Keratinocyte (primary cell): ENCODE data around the gene CYP17A1. TPM values are rescaled to one million over a fixed set of nuclear protein-coding genes. Genes with fewer than 3 reads are reported as not detected.

Source experiments
- DNase-seq: peaks from one replicate; pipeline ENCODE4 v3.0.0-alpha.2; 2011; ENCODE audit warnings: low read depth, missing footprints, low spot score
- FAIRE-seq: peaks from 2 replicates; lab custom pipeline; 2011; peaks lifted over from hg19 to GRCh38; lab: Jason Lieb, UNC
- H2AFZ ChIP-seq: 2 replicates; pipeline ENCODE4 v1.6.0; 2012; ENCODE audit warnings: low read length, control low read depth, inconsistent platforms; ENCODE audit not compliant: control insufficient read depth
- H3K27ac ChIP-seq: 2 replicates; pipeline ENCODE4 v1.5.1; 2011; ENCODE audit warnings: low read length; ENCODE audit not compliant: control insufficient read depth, insufficient read depth
- H3K27me3 ChIP-seq: 3 replicates; pipeline ENCODE4 v1.6.0; 2011; ENCODE audit warnings: low read length; ENCODE audit not compliant: control insufficient read depth, insufficient read depth; ENCODE audit errors: extremely low read depth
- H3K36me3 ChIP-seq, 2 experiments: 2 replicates in 1 of 2; 3 replicates in 1 of 2; pipeline ENCODE4 v1.5.1; 2011; ENCODE audit warnings: low read length in 2 of 2, mild to moderate bottlenecking in 1 of 2; ENCODE audit not compliant: control insufficient read depth in 2 of 2, insufficient read depth in 2 of 2; ENCODE audit errors: extremely low read depth in 1 of 2
- H3K4me1 ChIP-seq: 3 replicates; pipeline ENCODE4 v1.5.1; 2011; ENCODE audit warnings: low read length; ENCODE audit not compliant: control insufficient read depth, insufficient read depth; ENCODE audit errors: extremely low read depth
- H3K4me2 ChIP-seq: 3 replicates; pipeline ENCODE4 v1.6.0; 2011; ENCODE audit warnings: low read depth, low read length; ENCODE audit not compliant: control insufficient read depth, insufficient read depth; ENCODE audit errors: extremely low read depth
- H3K4me3 ChIP-seq, 3 experiments: fragments of 200-600 bp in 1 of 3; sonication (generic) in 1 of 3; 2 replicates in 2 of 3; 3 replicates in 1 of 3; pipeline ENCODE4 v1.5.1; 2011 to 2016; ENCODE audit warnings: low read length in 3 of 3, mild to moderate bottlenecking in 3 of 3, control low read depth in 2 of 3, inconsistent platforms in 1 of 3, low read depth in 1 of 3, mixed read lengths in 1 of 3, mixed run types in 1 of 3, moderate library complexity in 1 of 3; ENCODE audit not compliant: control insufficient read depth in 2 of 3, insufficient read depth in 2 of 3; ENCODE audit errors: extremely low read depth in 1 of 3
- H3K79me2 ChIP-seq: 2 replicates; pipeline ENCODE4 v1.6.0; 2012; ENCODE audit warnings: low read length; ENCODE audit not compliant: control insufficient read depth, insufficient read depth
- H3K9ac ChIP-seq: 3 replicates; pipeline ENCODE4 v1.6.0; 2011; ENCODE audit warnings: low read length; ENCODE audit not compliant: control insufficient read depth, insufficient read depth; ENCODE audit errors: extremely low read depth
- H3K9me1 ChIP-seq: 3 replicates; pipeline ENCODE4 v1.6.0; 2011; ENCODE audit warnings: low read length; ENCODE audit not compliant: control insufficient read depth, insufficient read depth; ENCODE audit errors: extremely low read depth
- H3K9me3 ChIP-seq: 2 replicates; pipeline ENCODE4 v1.5.1; 2012; ENCODE audit warnings: low read depth, low read length; ENCODE audit not compliant: control insufficient read depth
- H4K20me1 ChIP-seq: 3 replicates; pipeline ENCODE4 v1.6.0; 2011; ENCODE audit warnings: low read length; ENCODE audit not compliant: control insufficient read depth, insufficient read depth; ENCODE audit errors: extremely low read depth
- CTCF ChIP-seq, 3 experiments: IDR thresholded peaks in 1 of 3; conservative IDR thresholded peaks in 1 of 3; optimal IDR thresholded peaks in 1 of 3; 2 replicates in 2 of 3; 3 replicates in 1 of 3; pipeline versions ENCODE3 to v1.5.1; 2011; ENCODE audit warnings: low read length in 3 of 3, mild to moderate bottlenecking in 3 of 3, moderate library complexity in 2 of 3, control low read depth in 1 of 3, inconsistent platforms in 1 of 3; ENCODE audit not compliant: insufficient read depth in 2 of 3; ENCODE audit errors: extremely low read depth in 1 of 3
- EZH2 ChIP-seq: IDR thresholded peaks from one replicate; pipeline ENCODE4 v1.6.1; 2012; ENCODE audit warnings: inconsistent platforms, mild to moderate bottlenecking, low read length, moderate library complexity
- dilution Hi-C: fragments of 300-500 bp; cut with MboI; formaldehyde crosslinking; loops from one replicate; pipeline ENCODE4 v1.7.0; 2020; ENCODE audit warnings: low sequenced_read_pairs; ENCODE audit not compliant: extremely low pct_ligation_motif_present
- polyA plus RNA-seq, 5 experiments: library from polyadenylated mRNA; depleted of rRNA in 3 of 5; stranded (reverse) in 3 of 5; stranded (forward) in 1 of 5; unstranded in 1 of 5; fragments of >200 nt; gene quantifications; 1 replicate in 1 of 5; 2 replicates in 3 of 5; 3 replicates in 1 of 5; pipeline versions ENCODE4 v1.2.1 to v1.2.3, GENCODE V29; 2011 to 2012; ENCODE audit warnings: missing spikeins in 2 of 5, low read depth in 1 of 5, low replicate concordance in 1 of 5

Gene CYP17A1
- polyA plus RNA-seq, 1 donor (not counting 4 experiments of a cell fraction or from before 2014, with no cell fraction given), result not detected

- TF ChIP-seq EZH2 (no peak), CTCF (optimal IDR thresholded peaks at IDR 0.05 in 1 of 3, IDR thresholded peaks at IDR 0.05 in 1 of 3, conservative IDR thresholded peaks at IDR 0.05 in 1 of 3; ENCODE audit: extremely low read depth in 1 of 3, insufficient read depth in 2 of 3, low read length in 3 of 3) (no peak)
- no peak overlapping the region for H3K4me2 ChIP-seq
- dilution Hi-C loops, result no loop called here
- H3K9ac ChIP-seq, result no peak overlapping the region
- FAIRE-seq (no peak), DNase-seq (no peak)
- H3K27ac ChIP-seq, result no peak overlapping the region
- no peaks in the 10 kb centered on the region for H3K9me3 ChIP-seq
- no peaks in the 10 kb centered on the region for H3K27me3 ChIP-seq
- H3K9me1 ChIP-seq, result no peaks in the 10 kb centered on the region
- no peaks in the 10 kb centered on the region for H3K36me3 ChIP-seq
- H3K4me1 ChIP-seq, result peaks cover 5% of the 10 kb centered on the region
- no peaks in the 10 kb centered on the region for H4K20me1 ChIP-seq
- no peaks in the 10 kb centered on the region for H3K79me2 ChIP-seq
- H2AFZ ChIP-seq, result no peak overlapping the region
- H3K4me3 ChIP-seq, result no peak overlapping the region
Observed at GRCh38 chr10:102872163-102872562, 35.0 kb upstream of the CYP17A1 start.

- Histone ChIP-seq H2AFZ (peak overlapping the region; percentile 88), H3K4me3 (no peak overlapping the region)
- dilution Hi-C loops, result no loop called here
Observed at GRCh38 chr10:102870221-102870620, 33.0 kb upstream of the CYP17A1 start.

More at GRCh38 chr10:102870221-102870620, 33.0 kb upstream of the CYP17A1 start:
- Histone ChIP-seq H3K36me3 (no peaks in the 10 kb centered on the region), H4K20me1 (no peaks in the 10 kb centered on the region), H3K27me3 (no peaks in the 10 kb centered on the region), H3K9me3 (no peaks in the 10 kb centered on the region), H3K27ac (no peak overlapping the region), H3K79me2 (no peaks in the 10 kb centered on the region), H3K9ac (no peak overlapping the region), H3K9me1 (no peaks in the 10 kb centered on the region), H3K4me2 (peak overlapping the region; percentile 89), H3K4me1 (peaks cover 5% of the 10 kb centered on the region)
- no peak for TF ChIP-seq EZH2
- no peak for TF ChIP-seq CTCF (optimal IDR thresholded peaks at IDR 0.05 in 1 of 3, IDR thresholded peaks at IDR 0.05 in 1 of 3, conservative IDR thresholded peaks at IDR 0.05 in 1 of 3; ENCODE audit: extremely low read depth in 1 of 3, insufficient read depth in 2 of 3, low read length in 3 of 3)
- FAIRE-seq, result no peak
- no peak for DNase-seq
